ENCODE results near the gene RCVRN. TPM values are rescaled to one million over a fixed set of nuclear protein-coding genes. Genes with fewer than 3 reads are reported as not detected.

RCVRN gene
- total RNA-seq, 2 experiments from 2014 or later: not detected

DNA sequence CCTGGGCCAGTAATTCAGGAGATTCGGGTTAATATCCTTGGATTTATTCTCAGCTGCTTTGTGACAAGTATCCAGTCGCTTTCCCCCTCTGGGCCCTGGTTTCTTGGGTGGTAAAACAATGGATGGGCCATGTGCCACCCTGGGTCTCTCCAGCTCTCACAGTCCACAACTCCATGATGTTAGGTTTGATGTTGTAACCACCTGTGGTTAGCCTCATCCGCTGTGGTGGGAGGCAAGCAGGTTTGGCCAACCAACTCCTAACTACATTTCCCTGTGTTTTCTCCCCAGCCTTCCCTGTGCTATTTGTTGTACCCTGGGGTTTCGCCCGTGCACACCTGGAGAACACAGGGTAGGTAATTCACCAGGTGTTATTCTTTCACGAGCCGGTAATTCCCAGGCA lies 44.2 kb downstream of the RCVRN start:
- TF ChIP-seq, protein P1, sequence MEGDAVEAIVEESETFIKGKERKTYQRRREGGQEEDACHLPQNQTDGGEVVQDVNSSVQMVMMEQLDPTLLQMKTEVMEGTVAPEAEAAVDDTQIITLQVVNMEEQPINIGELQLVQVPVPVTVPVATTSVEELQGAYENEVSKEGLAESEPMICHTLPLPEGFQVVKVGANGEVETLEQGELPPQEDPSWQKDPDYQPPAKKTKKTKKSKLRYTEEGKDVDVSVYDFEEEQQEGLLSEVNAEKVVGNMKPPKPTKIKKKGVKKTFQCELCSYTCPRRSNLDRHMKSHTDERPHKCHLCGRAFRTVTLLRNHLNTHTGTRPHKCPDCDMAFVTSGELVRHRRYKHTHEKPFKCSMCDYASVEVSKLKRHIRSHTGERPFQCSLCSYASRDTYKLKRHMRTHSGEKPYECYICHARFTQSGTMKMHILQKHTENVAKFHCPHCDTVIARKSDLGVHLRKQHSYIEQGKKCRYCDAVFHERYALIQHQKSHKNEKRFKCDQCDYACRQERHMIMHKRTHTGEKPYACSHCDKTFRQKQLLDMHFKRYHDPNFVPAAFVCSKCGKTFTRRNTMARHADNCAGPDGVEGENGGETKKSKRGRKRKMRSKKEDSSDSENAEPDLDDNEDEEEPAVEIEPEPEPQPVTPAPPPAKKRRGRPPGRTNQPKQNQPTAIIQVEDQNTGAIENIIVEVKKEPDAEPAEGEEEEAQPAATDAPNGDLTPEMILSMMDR (IDR thresholded peaks at IDR 0.05): no peak
- intact Hi-C loops (cut with micrococcal nuclease): no loop called here
- no peak overlapping the region for H3K27ac Mint-ChIP-seq

DNA sequence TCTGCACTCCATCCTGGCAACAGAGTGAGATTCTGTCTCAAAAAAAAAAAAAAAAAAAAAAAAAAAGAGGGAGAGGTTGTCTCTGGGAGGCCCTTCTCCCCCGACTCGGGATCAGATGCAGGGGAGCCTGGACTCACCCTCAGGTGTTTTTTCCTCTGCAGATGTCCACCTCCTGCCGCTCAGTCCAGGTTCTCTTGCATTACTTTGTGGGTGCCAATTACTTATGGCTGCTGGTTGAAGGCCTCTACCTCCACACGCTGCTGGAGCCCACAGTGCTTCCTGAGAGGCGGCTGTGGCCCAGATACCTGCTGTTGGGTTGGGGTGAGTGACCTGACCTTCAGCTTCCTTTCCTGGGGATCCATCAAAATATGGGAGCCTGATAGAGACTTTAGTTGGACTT lies 45.3 kb downstream of the RCVRN start:
- H3K4me1 Mint-ChIP-seq (ENCODE audit: low read depth): no peaks in the 10 kb centered on the region
- peaks cover 19% of the 10 kb centered on the region for H3K9me3 Mint-ChIP-seq
- no peaks in the 10 kb centered on the region for H3K36me3 Mint-ChIP-seq (ENCODE audit: low read depth)
- intact Hi-C loops (cut with micrococcal nuclease): no loop called here
- CTCF ChIA-PET: no interaction called here
- H3K4me3 Mint-ChIP-seq: no peak overlapping the region
- H3K27me3 Mint-ChIP-seq: no peaks in the 10 kb centered on the region
- POLR2A ChIA-PET: no interaction called here
- TF ChIP-seq, protein P1 (IDR thresholded peaks at IDR 0.05): no peak
- H3K27ac Mint-ChIP-seq: no peak overlapping the region
- ATAC-seq: no peak
- no peak for DNase-seq

More for the DNA sequence above, 44.2 kb downstream of the RCVRN start:
- Mint-ChIP-seq H3K36me3 (ENCODE audit: low read depth) (no peaks in the 10 kb centered on the region), H3K4me3 (no peak overlapping the region), H3K9me3 (peaks cover 19% of the 10 kb centered on the region), H3K4me1 (ENCODE audit: low read depth) (no peaks in the 10 kb centered on the region), H3K27me3 (peaks cover 4% of the 10 kb centered on the region)
- ATAC-seq: no peak
- ChIA-PET CTCF (no interaction called here), POLR2A (no interaction called here)
- no peak for DNase-seq

DNA sequence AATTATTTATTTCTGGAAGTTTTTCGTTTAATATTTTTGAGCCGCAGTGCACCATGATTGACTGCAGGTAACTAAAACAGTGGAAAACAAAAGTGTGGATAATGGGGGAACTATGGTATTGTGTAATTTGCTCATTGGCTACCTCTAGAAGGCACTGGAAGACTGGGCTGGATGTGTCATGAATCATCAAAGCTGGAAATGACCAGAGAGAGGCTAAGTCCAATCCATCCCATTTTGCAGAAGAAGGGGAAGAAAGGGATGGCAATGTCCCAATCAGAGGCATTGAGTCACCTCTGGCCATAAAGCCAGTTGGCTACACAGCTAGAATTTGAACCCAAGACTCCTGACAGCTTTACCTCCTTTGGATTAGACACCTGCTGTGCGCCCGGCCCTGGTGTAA lies 50.0 kb downstream of the RCVRN start:
- intact Hi-C loops (cut with micrococcal nuclease): no loop called here
- peaks cover 7% of the 10 kb centered on the region for H3K27me3 Mint-ChIP-seq
- POLR2A ChIA-PET: no interaction called here
- TF ChIP-seq, protein P1 (IDR thresholded peaks at IDR 0.05): no peak
- no peak overlapping the region for H3K4me3 Mint-ChIP-seq
- ATAC-seq (no peak), DNase-seq (no peak)
- no peak overlapping the region for H3K27ac Mint-ChIP-seq
- peaks cover 9% of the 10 kb centered on the region for H3K9me3 Mint-ChIP-seq
- no peaks in the 10 kb centered on the region for H3K4me1 Mint-ChIP-seq (ENCODE audit: low read depth)
- CTCF ChIA-PET: no interaction called here
- H3K36me3 Mint-ChIP-seq (ENCODE audit: low read depth): no peaks in the 10 kb centered on the region

DNA sequence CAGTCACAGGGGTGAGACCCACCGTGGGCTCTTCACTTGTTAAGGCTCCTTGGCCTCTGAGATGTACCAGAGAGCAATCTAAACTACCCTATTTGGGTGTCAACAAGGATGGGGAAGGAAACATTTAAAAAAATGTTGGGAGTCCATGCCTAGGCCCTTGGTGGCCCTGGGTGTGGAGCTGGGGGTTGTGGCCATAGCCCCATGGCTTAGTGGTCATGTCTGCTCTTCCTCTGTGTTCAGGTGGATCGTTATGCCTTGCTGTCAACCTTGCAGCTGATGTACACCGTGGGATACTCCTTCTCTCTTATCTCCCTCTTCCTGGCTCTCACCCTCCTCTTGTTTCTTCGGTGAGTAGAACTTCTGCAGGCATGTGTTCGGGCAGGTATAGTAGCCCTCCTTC lies 50.8 kb downstream of the RCVRN start:
- no peak overlapping the region for H3K4me3 Mint-ChIP-seq
- peaks cover 8% of the 10 kb centered on the region for H3K9me3 Mint-ChIP-seq
- intact Hi-C loops (cut with micrococcal nuclease): no loop called here
- no peak for DNase-seq
- CTCF ChIA-PET: no interaction called here
- no peaks in the 10 kb centered on the region for H3K36me3 Mint-ChIP-seq (ENCODE audit: low read depth)
- POLR2A ChIA-PET: no interaction called here
- ATAC-seq: no peak
- no peaks in the 10 kb centered on the region for H3K4me1 Mint-ChIP-seq (ENCODE audit: low read depth)
- no peak overlapping the region for H3K27ac Mint-ChIP-seq
- TF ChIP-seq, protein P1 (IDR thresholded peaks at IDR 0.05): no peak
- H3K27me3 Mint-ChIP-seq: peaks cover 7% of the 10 kb centered on the region

DNA sequence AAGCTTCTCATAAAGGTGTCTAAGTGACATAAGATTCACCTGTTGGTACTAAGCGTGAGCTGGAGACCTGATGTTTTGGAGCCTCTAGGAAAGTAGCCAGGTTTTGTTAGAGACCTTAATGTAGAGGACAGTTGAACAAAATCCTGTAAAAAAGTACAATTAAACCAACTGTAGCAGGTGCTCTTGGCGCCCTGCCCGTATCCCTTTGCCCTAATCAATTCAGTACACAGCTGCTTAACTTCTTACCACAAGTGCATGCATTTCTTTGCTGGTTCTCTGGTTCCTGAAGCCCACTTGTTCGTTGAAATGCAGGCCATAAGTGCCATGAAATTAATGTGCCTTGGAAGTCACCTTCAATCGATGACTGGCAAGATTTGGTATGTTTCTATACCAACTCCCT lies 54.9 kb downstream of the RCVRN start:
- ChIA-PET CTCF (no interaction called here), POLR2A (no interaction called here)
- DNase-seq (no peak), ATAC-seq (no peak)
- TF ChIP-seq, protein P1 (IDR thresholded peaks at IDR 0.05): no peak
- Mint-ChIP-seq H3K4me3 (no peak overlapping the region), H3K27me3 (peaks cover 8% of the 10 kb centered on the region), H3K36me3 (ENCODE audit: low read depth) (no peaks in the 10 kb centered on the region), H3K9me3 (peaks cover 6% of the 10 kb centered on the region), H3K27ac (no peak overlapping the region), H3K4me1 (ENCODE audit: low read depth) (no peaks in the 10 kb centered on the region)
- intact Hi-C loops (cut with micrococcal nuclease): no loop called here

Other genes with a start within 250 kb of the RCVRN start
- gene DHRS7C, start 113.7 kb downstream of the RCVRN start, total RNA-seq: not detected
- not detected for gene GSG1L2, start 83.2 kb downstream of the RCVRN start, total RNA-seq
- not detected for gene GLP2R, start 79.3 kb downstream of the RCVRN start, total RNA-seq

Measured in activated CD8-positive, alpha-beta T cell treated with anti-CD3 and anti-CD28 coated beads for 36 hours (primary cell).